Sigmoid colon (tissue), 7 donors: ENCODE data around the gene WDFY4. TPM values are rescaled to one million over a fixed set of nuclear protein-coding genes. Genes with fewer than 3 reads are reported as not detected.

Source experiments
- DNase-seq: peaks from one replicate; pipeline ENCODE4 v3.0.0-alpha.2; 2019
- H3K27ac ChIP-seq, 4 donors: fragments of 200-600 bp; sonication (generic); one replicate each; pipeline ENCODE4 v1.5.1; 2016 to 2019; ENCODE audit warnings: mild to moderate bottlenecking in 1 of 4
- H3K27me3 ChIP-seq, 3 donors: fragments of 200-600 bp; sonication (generic); one replicate each; pipeline ENCODE4 v1.5.1; 2019; ENCODE audit warnings: mild to moderate bottlenecking in 1 of 3
- H3K36me3 ChIP-seq, 4 donors: fragments of 200-600 bp; sonication (generic); one replicate each; pipeline ENCODE4 v1.5.1; 2016 to 2019
- H3K4me1 ChIP-seq, 4 donors: fragments of 200-600 bp; sonication (generic); one replicate each; pipeline ENCODE4 v1.5.1; 2017 to 2019
- H3K4me3 ChIP-seq, 4 donors: fragments of 200-600 bp; sonication (generic); one replicate each; pipeline ENCODE4 v1.5.1; 2017 to 2019; ENCODE audit warnings: mild to moderate bottlenecking in 2 of 4, moderate library complexity in 1 of 4
- H3K9me3 ChIP-seq, 4 donors: fragments of 200-600 bp in 3 of 4; sonication (generic) in 3 of 4; one replicate each; pipeline versions ENCODE4 v1.5.1 to v1.6.1; 2013 to 2019
- EP300 ChIP-seq, 4 donors: sonication (generic); formaldehyde crosslinking; IDR thresholded peaks; one replicate each; pipeline ENCODE4 v1.6.1; 2017; ENCODE audit warnings: antibody characterized with exemption in 4 of 4
- POLR2A ChIP-seq, 2 donors: fragments of 450-650 bp; IDR thresholded peaks; one replicate each; pipeline ENCODE4 v1.6.1; 2016; ENCODE audit warnings: antibody characterized with exemption in 2 of 2, mild to moderate bottlenecking in 2 of 2, moderate library complexity in 2 of 2
- POLR2AphosphoS5 ChIP-seq, 4 donors: sonication (generic); formaldehyde crosslinking; IDR thresholded peaks; one replicate each; pipeline ENCODE4 v1.6.1; 2017; ENCODE audit warnings: antibody characterized with exemption in 4 of 4
- WGBS, 2 donors: extraction: QIAGEN DNeasy Blood & Tissue Kit; methylation state at CpG; one replicate each; pipeline ENCODE4 v1.1.7; 2013; 5-methylcytosine and 5-hydroxymethylcytosine counted together
- intact Hi-C: fragments of 100-400 bp; cut with DNase I; formaldehyde crosslinking; loops from one replicate; pipeline ENCODE4 v1.15.1; 2023
- polyA plus RNA-seq, 3 donors: library from polyadenylated mRNA; stranded (reverse); fragments of 200-250 nt; gene quantifications; one replicate each; pipeline ENCODE4 v1.2.3, GENCODE V29; 2013
- total RNA-seq, 4 donors: library from RNA; depleted of rRNA; stranded (reverse); fragments of >200 nt; gene quantifications; one replicate each; pipeline ENCODE4 v1.1.0, GENCODE V29; 2016
- TF ChIP-seq, protein P1 (sequence below), 4 experiments: fragments of 450-650 bp in 3 of 4; fragments of 200-600 bp in 1 of 4; IDR thresholded peaks; one replicate each; pipeline ENCODE4 v1.5.1; 2016 to 2019; ENCODE audit warnings: antibody characterized with exemption in 4 of 4, mild to moderate bottlenecking in 3 of 4, moderate library complexity in 2 of 4
- donor health status: healthy with polysubstance abuse.
- donor health status: Bipolar disorder and iron deficiency.
- donor health status: healthy.

The WDFY4 gene
- total and polyA plus RNA-seq, 7 donors = 0.60 to 18.6 (median 2.5) TPM

DNA sequence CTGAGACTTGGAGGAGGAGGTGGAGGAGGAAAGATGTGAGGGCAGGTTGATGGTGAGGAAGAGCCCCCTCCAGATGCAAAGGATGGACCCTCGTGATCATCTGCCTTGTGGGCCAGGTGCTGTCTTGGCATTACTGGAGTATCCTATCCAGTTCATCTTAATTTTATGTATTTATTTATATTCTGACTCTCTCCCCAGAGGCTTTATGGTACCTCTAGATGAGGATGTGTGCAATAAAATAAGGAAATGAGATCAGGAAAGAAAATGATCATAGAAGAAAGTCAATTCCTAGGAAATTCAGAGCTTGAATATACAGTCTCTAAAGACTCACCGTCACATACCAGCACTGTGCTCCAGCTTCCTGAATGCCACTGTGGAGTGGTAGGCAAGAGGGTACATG is 160.8 kb downstream of the WDFY4 start:
- TF ChIP-seq POLR2A (IDR thresholded peaks at IDR 0.05) (no peak), EP300 (IDR thresholded peaks at IDR 0.05) (no peak), POLR2AphosphoS5 (IDR thresholded peaks at IDR 0.05) (no peak)
- TF ChIP-seq, protein P1, sequence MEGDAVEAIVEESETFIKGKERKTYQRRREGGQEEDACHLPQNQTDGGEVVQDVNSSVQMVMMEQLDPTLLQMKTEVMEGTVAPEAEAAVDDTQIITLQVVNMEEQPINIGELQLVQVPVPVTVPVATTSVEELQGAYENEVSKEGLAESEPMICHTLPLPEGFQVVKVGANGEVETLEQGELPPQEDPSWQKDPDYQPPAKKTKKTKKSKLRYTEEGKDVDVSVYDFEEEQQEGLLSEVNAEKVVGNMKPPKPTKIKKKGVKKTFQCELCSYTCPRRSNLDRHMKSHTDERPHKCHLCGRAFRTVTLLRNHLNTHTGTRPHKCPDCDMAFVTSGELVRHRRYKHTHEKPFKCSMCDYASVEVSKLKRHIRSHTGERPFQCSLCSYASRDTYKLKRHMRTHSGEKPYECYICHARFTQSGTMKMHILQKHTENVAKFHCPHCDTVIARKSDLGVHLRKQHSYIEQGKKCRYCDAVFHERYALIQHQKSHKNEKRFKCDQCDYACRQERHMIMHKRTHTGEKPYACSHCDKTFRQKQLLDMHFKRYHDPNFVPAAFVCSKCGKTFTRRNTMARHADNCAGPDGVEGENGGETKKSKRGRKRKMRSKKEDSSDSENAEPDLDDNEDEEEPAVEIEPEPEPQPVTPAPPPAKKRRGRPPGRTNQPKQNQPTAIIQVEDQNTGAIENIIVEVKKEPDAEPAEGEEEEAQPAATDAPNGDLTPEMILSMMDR (IDR thresholded peaks at IDR 0.05) = no peak
- Histone ChIP-seq H3K36me3 (no peaks in the 10 kb centered on the region), H3K27ac (no peak overlapping the region), H3K4me1 (no peaks in the 10 kb centered on the region), H3K27me3 (no peaks in the 10 kb centered on the region), H3K9me3 (no peaks in the 10 kb centered on the region), H3K4me3 (no peak overlapping the region)
- no peak for DNase-seq
- WGBS, 2 donors = 50 to 86% methylated on average over 2 of the region's 2 CpGs
- intact Hi-C loops = no loop called here

DNA sequence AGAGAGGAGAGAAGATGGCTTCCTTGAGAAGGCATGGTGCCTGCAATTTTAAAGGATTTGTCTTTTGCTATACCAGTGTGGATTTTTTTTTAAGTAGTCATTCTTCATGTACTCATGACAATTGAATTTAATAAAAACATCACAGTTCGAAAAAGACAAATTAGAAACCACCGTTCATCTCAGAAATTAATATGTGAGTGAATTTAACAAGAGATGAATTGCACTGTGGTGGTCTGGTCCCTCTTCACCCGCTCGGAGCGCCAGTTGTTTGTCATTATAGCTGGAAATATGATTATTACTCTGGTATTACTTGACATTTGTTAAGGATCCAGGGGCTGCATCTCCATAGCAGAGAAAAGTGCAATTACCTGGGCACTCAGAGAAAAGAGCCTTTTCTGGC is 163.0 kb downstream of the WDFY4 start:
- TF ChIP-seq, protein P1 (IDR thresholded peaks at IDR 0.05) = no peak
- TF ChIP-seq EP300 (IDR thresholded peaks at IDR 0.05) = no peak
- no peak for TF ChIP-seq POLR2AphosphoS5 (IDR thresholded peaks at IDR 0.05)
- TF ChIP-seq POLR2A (IDR thresholded peaks at IDR 0.05) = no peak
- intact Hi-C loops = no loop called here
- 85 to 91% methylated on average over 5 of the region's 5 CpGs for WGBS, 2 donors
- H3K4me3 ChIP-seq = no peak overlapping the region
- no peak for DNase-seq
- H3K4me1 ChIP-seq = no peaks in the 10 kb centered on the region
- H3K27me3 ChIP-seq = no peaks in the 10 kb centered on the region
- no peak overlapping the region for H3K27ac ChIP-seq
- no peaks in the 10 kb centered on the region for H3K9me3 ChIP-seq
- no peaks in the 10 kb centered on the region for H3K36me3 ChIP-seq

DNA sequence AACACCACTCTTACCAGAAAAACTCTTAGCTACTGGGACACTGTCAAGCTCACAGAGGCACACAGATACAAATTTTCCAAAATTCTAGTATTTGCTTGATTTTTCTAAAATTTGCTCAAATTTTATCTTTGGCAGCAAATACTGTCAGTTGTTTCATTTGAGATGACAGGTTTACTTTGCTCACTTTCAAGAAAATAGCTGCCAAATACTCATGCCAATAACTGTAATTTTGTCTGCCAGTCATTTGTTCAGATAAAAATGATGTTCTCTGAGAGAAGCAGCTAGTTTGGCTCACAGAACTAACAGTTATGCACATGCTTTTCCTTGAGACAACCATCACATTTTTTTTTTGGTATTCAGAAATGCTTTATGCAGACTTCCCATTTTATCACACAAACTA is 172.2 kb downstream of the WDFY4 start:
- no peaks in the 10 kb centered on the region for H3K9me3 ChIP-seq
- H3K27ac ChIP-seq = no peak overlapping the region
- DNase-seq = no peak
- intact Hi-C loops = no loop called here
- no peaks in the 10 kb centered on the region for H3K27me3 ChIP-seq
- TF ChIP-seq EP300 (IDR thresholded peaks at IDR 0.05) = no peak
- TF ChIP-seq, protein P1 (IDR thresholded peaks at IDR 0.05) = no peak
- no peak for TF ChIP-seq POLR2AphosphoS5 (IDR thresholded peaks at IDR 0.05)
- TF ChIP-seq POLR2A (IDR thresholded peaks at IDR 0.05) = no peak
- H3K4me3 ChIP-seq = no peak overlapping the region
- H3K36me3 ChIP-seq = no peaks in the 10 kb centered on the region
- H3K4me1 ChIP-seq = no peaks in the 10 kb centered on the region

DNA sequence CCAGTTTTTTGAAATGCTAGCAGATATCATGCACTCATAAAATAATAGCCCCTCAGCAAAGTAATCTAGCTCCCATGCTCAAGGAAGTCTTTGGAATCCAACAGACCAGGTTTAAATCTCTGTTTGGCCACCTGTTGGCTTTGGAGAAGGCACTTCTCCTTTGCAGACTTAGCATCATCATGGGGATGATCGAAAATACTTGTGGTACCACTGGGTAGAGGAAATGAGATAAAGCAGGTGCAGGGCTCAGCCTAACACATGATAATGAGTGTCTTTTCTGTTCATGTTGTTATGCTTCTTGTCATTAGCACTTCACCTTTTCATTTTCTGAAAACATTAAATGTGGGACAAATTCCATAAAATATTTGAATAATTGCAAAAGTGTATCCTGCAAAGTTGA is 187.6 kb downstream of the WDFY4 start:
- 80 to 82% methylated on average over 1 of the region's 1 CpG for WGBS, 2 donors
- Histone ChIP-seq H3K27ac (no peak overlapping the region), H3K4me3 (no peak overlapping the region), H3K36me3 (no peaks in the 10 kb centered on the region), H3K9me3 (no peaks in the 10 kb centered on the region), H3K27me3 (no peaks in the 10 kb centered on the region), H3K4me1 (no peaks in the 10 kb centered on the region)
- DNase-seq = no peak
- TF ChIP-seq POLR2A (IDR thresholded peaks at IDR 0.05) (no peak), POLR2AphosphoS5 (IDR thresholded peaks at IDR 0.05) (no peak), EP300 (IDR thresholded peaks at IDR 0.05) (no peak)
- TF ChIP-seq, protein P1 (IDR thresholded peaks at IDR 0.05) = no peak
- intact Hi-C loops = no loop called here

- 69 to 88% methylated on average over 3 of the region's 3 CpGs for WGBS, 2 donors
- no peak for TF ChIP-seq POLR2AphosphoS5 (IDR thresholded peaks at IDR 0.05)
- TF ChIP-seq POLR2A (IDR thresholded peaks at IDR 0.05) = no peak
- no peak for TF ChIP-seq EP300 (IDR thresholded peaks at IDR 0.05)
- TF ChIP-seq, protein P1 (IDR thresholded peaks at IDR 0.05) = no peak
- no peak for DNase-seq
- Histone ChIP-seq H3K27ac (no peak overlapping the region), H3K9me3 (no peaks in the 10 kb centered on the region), H3K27me3 (no peaks in the 10 kb centered on the region), H3K4me3 (no peak overlapping the region), H3K36me3 (no peaks in the 10 kb centered on the region), H3K4me1 (no peaks in the 10 kb centered on the region)
- intact Hi-C loops = no loop called here
Measured at GRCh38 chr10:48878091-48878490, 193.4 kb downstream of the WDFY4 start.
